Measurements from ENCODE around the gene MYL3.

Gene MYL3

DNA sequence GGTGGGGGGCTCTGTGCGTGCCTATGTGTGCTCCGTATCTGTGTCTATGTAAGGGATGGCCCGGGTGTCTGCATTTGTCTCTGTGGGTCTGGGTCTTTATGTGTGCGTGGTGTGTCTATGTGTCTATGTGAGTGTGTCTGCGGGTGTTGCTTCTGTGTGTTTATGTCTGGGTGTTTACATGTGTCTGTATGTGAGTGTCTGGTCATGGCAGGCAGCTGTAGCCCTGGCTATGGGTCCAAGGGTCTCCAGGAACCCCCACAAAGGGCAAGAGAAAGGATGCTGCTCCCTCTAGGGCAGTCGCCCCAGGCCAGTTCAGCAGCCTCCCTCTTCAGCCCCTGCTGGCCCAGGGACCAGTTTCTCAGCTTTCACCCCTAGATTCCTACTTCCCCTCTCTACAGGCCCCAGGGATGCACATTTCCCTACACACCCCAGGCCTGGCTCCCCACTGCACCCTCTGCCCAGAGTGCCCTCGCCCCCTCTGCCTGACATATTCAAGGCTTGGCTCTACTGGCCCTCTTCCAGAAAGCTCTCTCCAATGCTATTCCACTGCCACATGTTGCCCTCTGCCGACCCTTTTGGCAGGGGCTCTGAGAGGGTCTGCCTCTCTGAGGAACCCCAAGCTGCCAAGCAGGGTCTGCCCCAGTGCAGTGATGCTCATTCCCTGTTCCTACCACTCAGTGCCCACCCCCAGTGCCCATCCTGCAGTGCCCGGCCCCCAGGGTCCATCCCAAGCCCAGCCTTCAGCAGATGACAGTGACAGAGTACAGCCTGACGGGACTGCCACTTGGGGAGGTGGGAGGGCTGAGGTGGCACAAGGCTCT is 1.0 kb upstream of the MYL3 start:
- DNase-seq, result no peak

DNA sequence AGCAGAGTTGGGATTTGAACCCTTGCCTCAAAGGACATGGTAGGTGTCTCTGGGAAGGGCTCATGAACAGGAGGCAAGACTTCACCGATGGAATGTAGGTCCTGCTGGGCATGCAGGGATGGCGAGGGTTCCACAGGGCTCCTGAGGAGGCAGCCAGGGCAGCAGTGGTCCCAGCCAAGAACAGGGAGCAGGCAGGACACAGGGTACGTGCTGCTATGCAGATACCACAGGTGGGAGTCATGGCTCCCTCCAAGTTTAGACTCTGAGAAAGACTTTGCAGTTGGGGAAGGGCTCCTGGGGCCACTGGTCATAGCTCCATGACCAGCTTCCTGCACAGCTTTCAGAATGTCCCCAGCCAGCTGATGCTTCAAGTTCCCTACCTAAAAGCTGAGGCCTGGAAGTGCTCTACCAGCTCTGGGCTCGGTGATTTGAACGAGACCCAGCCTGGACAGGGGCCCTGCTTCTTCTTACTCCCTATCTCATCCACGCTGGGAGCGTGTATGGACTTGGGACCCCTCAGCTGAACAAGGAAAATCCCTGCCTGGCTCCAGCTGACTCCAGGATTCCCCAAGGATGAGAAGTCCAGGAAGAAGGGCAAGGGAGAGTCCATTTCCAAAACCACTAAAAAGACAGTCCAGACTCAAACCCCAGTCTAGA is 747 bp downstream of the MYL3 start:
- DNase-seq, result no peak

DNA sequence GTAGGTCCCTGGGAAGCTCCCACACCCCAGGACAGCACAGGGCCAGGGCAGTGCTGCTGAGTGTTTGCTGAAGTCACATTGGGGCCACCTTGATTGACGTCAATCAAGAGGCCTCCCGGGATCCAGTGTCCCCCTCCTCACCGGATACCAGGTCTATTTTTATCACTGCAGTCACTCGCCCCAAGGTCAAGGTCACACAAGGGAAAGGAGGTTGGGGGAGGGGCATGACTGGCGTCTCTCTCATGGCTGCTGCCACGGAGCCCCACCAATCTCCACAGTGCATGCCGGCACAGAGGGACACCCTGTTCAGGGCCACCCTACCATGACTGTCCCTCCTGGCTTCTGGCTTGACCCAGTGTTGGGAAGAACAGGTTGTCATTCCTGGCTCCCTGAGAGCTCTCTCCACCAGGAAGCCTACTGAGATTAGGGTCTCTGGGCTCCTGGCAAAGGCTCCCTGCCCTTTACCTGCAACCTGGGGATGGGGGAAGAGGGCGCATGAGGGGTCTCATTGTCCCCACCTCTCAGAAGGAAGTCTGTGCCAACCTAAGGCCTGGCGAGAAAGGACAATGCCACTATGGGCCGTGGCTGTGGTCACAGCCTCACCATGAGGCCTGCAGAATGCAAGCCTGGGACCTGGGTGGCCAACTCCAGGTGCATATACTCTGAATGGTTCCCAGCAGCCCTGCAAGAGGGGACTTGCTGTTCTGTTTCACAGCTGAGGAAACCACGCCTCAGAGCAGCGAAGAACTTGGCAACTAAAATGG is 1.5 kb downstream of the MYL3 start:
- DNase-seq, result no peak

DNA sequence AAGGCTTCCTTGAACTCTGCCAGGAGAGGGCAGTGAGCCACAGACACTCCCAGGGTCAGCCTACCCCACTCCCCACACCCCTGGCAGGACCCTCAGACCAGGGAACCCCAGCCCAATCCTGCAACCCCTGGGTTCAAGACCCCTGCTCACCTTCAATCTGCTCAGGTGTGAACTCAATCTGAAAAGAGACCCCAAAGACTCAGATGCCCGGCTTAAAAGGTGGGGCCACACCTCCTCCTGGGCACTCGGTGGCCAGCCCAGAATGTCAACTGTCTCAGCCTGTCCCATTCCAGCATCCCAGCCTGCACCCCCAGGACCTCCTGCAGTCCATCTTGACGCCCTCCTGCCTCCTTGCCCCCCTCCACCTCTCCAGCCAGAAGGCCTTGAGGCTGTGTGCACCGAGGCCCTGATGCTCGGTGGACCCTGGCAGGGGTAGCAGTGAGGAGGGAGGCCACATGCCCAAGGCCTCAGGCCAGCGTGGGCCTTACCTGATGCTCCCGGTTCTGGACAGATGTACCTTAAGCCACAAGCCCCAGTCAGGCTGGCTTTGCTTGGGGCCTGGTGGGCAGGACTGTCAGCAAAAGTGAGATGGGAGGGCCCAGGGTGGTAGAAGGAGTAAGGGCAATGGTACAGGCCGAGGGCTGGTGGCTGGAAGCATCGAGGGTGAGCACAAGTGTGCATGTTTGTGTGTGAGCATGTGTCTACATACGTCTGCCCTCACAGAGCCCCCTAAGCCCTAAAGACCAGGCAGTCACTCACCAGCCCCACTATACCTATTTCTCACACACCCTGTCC is 2.2 kb downstream of the MYL3 start:
- DNase-seq, result no peak

DNA sequence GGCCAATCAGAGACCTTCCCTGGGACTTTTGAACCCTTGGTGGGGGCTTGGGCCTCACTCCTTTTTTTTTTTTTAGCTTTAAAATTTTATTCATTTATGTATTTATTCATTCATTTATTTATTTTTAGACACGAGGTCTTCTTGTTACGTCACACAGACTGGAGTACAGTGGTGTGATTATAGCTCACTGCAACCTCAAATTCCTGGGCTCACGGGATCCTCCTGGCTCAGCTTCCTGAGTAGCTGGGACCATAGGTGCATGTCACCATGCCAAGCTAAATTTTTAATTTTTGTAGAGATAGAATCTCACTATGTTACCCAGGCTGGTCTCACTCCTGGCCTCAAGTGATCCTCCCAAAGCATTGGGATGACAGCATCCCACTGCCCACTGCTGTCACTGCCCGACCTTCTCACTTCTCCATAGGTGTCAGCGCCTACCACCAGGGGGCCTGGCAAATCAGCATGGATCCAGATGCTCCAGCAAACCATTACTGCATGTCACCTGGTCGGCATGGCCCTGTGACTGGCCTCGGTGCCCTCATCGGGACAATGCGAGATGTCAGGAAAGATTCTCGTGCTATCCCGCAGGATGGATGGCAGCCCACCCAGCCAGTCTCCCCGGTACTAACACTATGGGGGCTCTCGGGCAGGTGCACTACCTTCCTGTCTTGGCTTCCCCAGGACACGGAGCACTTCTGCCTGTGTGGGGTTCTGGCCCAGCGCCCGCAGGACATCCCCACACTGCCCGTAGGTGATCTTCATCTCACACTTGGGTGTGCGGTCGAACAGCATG is 3.0 kb downstream of the MYL3 start:
- peak; percentile 54 for DNase-seq

DNA sequence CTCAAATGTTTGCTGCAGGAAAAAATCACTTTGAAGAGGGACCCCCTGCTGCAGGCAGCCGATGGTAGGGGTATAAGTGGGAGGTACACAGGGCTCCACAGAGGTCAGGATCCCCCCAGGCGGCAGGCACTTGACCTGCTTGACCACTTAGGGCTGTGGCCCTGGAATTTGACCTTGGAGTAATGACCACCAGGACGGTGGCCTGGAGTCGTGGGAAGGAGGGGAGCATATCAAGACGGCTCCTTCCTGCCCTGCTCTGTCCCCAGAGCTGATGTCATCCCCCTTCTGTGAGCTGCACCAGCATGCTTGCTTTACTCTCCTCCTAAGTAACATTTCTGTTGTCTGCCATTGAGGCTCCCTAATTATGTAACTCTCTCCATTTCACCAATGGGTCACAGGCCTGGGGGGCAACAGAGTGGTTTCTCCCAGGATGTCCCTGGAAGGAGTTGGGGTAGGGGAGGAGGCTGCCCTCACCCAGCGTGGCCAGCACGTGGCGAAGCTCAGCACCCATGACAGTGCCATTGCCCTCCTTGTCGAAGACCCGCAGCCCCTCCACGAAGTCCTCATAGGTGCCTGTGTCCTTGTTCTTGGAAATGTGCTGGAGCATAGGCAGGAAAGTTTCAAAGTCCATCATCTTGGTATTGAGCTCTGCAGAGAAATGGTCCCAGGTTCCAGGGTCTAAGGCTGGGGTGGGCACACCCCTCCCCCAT is 4.1 kb downstream of the MYL3 start:
- DNase-seq, result no peak

DNA sequence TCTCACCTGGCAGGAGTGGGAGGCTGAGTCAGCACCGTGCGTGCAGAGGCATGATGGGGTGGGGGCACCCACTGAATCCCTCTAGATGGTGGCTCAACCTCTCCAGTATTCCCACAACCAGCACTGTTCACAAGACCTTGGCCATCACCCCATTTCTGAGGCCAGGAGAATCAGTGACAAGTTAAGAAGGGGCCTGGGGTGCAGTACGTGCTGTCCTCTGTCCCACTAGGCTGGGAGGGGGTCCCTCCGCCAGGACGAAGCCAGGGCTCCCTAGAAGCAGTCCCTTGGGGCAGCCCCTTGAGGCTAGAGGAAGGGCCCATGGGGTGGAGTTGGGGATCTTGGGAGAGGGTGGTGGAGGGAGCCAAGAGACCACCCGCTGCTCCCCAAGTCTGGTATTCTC is 4.8 kb downstream of the MYL3 start:
- no peak for DNase-seq

DNA sequence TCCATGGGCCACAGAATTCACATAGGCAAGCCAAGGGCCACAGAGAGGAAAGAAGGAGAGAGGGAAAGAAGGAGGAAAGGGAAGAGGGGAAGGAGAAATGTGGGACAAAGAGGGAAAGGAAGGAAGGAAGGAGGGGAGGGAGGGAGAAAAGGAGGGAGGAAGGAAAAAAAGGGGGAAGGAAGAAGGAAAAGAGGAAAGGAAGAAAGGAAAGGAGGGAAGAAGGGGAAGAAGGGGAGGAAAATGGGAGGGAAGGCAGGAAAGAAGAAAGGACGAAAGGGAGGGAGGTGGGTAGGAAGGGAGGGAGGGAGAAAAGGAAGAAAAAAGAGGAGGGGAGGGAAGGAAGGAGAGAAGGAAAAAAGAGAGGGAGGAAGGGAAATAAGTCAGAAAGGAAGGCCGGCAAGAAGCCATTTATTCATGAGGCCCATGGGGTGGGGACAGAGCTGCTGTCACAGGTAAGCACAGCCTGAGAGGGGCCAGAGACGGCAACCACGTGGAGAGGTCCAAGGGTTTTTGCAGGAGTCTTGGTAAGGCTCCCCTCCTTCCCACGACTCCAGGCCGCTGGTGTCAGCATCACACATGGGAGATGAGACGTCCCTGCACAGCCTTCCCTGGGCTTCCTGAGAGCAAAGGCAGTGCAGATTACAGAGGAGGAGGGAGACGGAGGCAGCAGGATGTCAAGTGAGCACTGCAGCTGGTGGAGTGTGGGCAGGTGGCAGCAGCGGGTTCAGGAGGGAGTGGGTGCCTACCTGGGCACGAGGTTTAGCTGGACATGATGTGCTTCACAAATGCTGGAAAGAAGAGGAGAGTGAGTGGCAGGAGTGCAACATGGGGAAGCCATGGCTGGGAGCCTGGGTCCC is 5.5 kb downstream of the MYL3 start:
- peak; percentile 22 for DNase-seq

DNA sequence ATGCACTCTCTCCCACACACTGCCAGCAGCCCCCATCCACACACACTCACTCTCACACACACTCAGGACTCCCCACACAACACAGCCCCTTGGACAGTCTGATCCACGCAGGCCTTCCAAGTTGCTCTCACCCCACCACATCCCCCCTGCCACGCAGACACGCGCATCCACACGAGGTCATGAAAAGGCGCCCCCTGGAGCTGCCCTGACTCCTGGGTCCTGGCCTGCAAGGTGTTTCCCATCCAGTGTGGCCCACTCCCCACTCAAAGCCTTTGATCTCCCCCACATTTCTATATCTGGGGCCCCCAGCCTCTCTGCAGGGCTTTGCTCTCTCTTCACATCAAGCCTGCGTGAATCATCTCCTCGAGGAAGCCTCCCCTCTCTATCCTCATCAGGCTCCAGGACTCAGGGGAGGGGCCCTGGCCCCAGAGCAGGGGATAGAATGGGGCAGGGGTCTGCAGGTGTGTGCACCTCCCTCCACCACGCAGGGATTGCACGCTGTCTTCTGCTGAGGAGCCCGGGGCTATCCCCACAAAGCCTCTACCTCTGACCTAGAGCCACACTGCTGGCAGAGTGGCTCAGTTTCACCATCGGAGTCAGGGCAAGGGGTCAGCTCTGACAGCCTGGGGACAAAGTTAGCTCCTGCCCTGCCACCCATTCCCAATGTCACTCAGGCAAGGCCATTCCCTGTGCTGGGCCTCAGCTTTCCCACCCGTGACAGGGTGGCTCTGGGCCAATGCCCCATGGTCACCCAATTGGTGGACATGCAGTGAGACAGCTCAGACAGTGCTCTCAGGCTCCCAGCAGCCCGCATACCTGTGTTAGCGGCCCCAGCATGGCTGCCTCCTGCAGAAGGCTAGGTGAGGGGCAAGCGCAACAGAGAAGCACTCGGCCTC is 6.4 kb downstream of the MYL3 start:
- no peak for DNase-seq

DNA sequence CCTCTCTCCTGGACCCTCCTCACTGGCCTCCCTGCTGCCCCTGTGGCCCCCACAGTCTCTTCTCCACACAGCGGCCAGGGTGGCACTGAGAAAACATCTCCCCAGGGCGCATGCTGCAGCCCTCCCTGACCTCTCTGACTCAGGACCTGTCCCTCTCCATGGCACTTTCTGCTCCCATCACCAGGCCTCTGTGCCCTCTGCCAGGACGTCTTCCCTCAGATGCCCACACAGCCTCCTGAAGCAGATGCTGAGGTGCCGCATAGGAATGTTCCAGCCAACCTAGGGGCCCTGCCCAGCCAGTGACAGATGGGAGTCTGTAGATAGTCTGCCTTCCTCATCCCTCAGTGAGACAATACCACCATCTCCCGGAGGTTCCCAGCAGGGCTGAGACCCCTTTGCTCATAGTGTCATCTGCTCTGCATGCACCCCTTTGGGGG is 8.7 kb downstream of the MYL3 start:
- no peak for DNase-seq

DNA sequence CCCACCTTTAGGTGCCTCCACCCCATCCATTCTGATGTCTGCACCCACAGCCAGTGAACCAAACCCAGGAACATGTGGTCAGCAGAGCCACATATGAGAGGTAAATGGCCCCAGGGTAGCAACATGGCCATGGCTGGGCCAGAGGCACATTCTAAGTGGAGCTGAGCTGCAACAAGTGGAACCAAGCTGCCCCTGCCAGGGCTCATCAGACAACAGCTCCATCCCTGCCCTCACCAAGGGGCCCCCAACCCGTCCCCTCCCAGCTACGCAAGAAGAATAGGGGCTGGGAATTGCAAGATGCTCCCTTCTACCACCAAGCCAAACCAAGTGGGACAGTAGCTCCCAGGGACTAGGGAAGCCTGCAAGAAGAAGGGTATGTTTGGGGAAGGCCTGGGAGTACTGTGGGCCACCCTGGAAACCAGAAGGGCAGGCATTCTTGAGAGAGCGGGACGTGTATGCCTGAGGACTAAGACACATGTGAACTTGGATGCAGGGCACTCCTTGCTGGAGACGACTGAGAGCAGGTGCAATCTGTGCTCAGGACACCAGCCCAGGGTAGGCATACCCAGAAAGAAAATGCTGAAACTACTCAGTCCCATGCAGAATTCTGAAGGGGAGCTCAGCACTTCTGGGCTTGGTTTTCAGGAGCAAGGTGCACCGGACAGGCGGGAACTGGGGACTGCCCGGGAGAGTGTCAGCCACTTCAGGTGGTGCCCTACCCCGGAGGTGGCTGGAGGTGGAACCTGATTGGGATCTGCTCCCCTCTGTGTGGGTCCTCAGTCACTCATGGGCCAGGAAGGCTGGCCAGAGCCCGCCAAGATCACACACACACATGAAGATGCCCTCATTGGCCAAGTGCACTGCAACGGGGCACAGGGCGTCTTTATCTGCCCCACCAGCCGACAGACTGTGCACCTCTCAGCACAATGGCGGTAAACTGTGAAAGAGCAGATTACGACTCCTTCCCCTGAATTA is 9.5 kb downstream of the MYL3 start:
- DNase-seq, result no peak

DNA sequence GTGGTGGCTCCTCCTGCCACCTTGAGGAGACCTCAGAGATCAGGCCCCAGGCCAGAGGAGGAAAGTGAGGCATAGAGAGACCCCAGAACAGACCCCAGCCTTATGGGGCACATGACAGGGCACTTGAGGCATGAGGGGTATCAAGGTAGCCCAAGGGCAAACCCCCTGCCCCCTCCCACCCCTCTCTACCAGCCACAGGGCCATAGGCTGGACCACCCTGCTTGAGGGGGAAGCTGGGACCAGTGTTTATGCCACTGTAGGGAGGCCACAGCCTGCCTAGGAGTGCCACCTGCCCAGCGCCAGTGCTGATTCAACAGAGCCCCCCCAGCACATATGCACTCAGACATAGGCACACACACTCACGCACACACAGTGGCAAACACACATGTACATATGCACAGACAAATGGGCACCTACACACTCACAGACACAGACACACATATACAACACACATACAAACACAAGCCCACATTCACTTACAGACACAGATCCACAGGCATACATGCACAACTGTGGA is 10.3 kb downstream of the MYL3 start:
- DNase-seq, result no peak

DNA sequence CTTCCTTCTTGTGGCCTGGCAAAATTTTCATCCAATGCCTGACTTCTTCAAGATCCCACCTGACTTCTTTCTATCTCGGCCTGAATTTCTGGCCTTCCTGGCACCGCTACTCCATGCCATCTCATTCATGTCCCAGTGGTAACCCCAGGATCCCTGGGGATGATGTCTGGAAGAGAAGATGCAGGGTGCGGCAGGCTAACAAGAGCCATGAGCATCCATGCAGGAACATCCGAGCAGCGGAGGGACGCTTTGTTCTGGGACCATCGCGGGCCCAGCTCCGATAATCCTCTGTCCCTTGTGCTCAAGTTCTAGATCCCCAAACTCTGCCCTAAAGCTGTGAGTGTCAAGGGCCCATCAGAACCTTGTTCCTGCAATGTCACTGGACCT is 10.9 kb downstream of the MYL3 start:
- DNase-seq, result no peak

DNA sequence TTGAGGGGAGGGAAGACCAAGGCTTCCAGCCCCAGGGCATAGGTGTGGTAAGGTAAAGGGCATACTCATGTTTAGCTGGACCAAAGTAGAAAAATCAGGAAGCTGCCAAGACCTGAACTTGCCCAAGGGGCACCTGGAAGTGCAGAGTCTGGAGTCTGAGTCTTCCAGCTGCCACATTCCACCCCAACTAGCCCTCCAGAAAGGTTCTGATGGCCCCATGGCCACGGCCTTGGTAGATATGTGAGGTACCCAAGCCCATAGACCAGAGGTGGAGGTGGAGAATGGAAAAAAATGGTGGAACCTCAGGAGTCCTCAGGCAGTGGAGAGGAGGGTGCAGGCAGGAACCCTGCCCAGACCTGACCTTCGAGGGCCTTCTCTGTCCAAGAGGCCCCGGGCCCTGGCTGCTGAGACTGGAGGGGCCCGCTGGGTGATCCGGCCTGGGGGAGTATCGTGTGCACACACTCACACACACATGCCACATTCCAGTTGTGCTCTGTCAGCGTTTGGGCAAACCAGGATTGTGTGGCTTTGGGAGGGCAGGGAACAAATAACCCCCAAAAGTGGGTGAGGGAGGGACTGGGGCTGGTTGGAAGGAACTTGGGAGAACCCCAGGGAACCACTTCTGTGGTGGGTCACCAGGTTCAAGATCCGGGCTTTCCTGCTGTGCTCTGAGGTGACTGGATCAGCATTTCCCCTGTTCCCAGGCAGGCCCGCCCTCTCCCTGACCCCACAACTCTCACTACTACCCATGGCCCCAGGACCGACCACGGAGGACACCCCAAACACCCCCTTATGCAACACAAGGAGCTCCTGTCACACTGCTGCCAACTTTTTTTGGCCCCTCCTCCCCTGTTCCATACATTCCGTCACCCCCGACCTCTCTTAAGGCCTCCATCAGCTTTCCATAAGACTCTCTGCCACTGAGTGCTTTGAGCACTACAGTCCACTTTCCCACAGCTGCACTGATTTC is 11.6 kb downstream of the MYL3 start:
- no peak for DNase-seq

DNA sequence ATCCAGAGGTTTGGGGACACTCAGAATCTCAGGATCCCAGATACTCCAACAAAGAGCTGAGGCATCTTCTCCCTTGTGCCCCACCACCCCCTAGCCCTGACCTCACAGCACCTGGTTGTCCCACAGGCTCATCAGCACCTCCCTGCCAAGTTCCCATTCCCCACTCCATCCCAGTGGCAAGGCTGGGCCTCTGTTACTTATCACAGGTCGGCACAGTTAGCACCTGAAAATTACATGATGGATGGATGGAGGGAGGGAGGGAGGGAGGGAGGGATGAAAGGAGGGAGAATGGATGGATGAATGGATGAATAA is 12.8 kb downstream of the MYL3 start:
- no peak for DNase-seq

DNA sequence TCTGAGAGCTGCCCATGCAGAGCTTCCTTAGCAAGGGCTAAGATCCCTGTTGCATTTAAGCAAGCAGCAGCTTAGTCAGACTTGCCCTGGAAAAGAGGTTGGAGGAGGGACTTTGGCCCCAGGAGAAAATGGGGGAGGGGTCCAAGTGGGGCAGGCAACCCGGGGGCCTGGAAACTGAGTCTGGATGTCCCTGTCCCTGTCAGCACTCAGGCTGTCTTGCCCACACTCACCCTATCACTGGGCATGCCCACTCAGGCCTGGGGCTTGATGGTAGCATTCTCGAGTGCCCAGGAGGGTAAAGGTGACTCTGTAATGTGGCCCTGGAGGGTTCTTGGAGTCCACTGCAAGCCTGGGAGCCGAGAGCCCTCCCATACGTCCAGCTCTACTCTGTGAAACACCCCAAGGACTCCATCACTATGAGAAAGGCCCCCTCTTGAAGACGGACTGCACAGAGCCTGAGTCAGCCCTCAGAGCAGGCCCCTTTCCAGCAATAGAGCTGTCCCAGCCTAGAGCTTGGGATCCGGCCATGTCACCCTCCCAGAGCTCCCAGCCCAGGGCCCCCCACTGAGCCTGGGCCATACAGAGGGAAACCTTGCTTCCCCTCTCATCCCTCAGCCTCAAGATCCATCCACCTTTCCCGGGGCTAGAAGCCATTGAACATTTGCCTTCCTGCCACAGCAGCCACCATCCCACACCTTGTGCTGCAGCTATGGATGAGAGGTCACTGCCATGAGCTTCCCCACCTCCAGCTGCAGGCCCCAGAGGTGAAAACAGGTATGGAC is 13.4 kb downstream of the MYL3 start:
- no peak for DNase-seq
